D721Med (cell line): ENCODE data around the gene ADGRE3.

Experiments used
- DNase-seq: peaks from one replicate; pipeline ENCODE4 v3.0.0; 2011; ENCODE audit warnings: low spot score; ENCODE audit not compliant: insufficient read length
- FAIRE-seq: peaks from 2 replicates; lab custom pipeline; 2011; peaks lifted over from hg19 to GRCh38; lab: Jason Lieb, UNC
- CTCF ChIP-seq: IDR thresholded peaks from 2 replicates; pipeline ENCODE4 v1.5.1; 2012; ENCODE audit warnings: mild to moderate bottlenecking, control low read depth; ENCODE audit not compliant: insufficient read depth; ENCODE audit errors: missing control alignments

Gene ADGRE3

DNA sequence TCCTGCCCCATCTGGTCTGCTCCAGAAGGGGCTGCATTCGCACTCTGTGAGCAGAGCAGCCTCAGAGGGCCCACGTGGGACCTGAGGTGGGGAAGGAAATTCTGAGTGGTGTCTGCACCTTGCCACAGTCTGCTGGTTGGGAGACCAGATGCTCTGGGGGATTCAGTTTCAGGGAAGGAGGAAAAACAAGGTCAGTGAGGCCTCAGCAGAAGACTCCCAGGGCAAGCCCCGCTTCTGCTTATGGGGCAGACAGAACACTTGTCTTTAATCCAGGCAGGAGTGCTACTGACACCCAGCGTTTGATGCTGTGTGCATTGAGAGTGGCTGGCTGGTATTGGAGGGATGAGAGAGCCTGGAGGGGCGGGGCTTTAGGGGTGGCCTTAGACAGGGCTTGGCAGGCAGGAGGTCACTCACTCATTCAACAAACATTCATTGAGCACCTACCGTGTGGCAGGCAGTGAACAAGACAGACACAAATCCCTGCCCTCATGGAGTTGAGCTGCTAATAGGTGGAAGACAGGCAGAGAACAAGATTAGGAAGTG, 96.7 kb downstream of the ADGRE3 start:
- DNase-seq (no peak), FAIRE-seq (no peak)
- TF ChIP-seq CTCF = no peak

DNA sequence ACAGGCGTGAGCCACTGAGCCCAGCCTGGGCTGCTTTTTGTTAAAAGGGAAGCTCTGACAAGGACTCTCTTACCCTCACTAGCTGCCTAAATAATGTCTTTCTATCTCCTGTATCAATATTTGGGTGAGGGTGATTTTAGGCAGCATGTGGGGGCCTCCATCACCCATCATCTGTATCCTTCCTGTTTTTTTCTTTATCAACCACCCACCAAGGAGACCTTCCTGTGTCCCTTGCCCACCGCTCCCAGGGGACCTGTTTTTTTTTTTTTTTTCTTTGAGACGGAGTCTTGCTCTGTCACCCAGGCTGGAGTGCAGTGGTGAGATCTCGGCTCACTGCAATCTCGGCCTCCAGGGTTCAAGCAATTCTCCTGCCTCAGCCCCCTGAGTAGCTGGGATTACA, 97.4 kb downstream of the ADGRE3 start:
- FAIRE-seq (no peak), DNase-seq (no peak)
- TF ChIP-seq CTCF = no peak

DNA sequence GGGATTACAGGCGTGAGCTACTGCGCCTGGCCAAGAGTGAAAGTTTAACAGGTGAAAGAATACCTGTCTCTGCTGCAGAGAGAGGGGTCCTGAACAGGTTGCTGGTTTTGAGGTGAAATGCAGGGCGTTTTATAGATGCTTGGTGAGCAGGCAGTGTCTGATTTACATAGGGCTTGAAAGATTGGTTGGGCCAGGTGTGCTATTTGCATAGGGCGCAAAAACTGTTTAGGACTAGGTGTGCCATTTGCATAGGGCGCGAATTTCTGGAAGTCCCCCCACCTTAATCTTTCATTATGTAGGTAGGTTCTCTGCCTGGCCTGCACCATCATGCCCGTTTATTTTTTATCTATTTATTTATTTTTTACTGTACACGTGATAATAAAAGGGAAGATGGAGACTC, 98.3 kb downstream of the ADGRE3 start:
- no peak for TF ChIP-seq CTCF
- FAIRE-seq = no peak
- no peak for DNase-seq

DNA sequence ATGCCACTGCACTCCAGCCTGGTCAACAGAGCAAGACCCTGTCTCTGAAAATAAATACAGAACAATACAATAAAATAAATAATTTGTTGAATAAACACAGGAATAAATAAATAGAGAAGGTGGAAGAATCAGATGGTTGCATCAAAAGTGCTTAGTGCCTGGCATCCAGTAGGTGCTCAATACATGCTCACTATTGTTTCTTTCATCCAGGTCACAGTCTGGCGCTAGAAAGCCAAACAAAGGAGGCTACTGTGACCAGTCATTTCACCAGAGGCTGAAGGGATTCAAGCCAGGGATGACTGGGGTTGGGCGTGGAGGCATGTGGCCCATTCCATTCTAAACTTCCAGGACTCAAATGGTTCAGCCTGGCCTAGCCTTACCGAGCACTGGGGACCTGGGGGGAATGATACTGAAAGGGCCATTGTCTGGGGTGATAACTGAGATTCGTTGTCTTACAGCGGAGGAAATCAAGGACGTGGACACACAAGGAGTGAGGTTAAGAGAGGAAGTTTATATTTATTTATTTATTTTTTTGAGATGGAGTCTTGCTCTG, 99.1 kb downstream of the ADGRE3 start:
- no peak for FAIRE-seq
- no peak for TF ChIP-seq CTCF
- no peak for DNase-seq

DNA sequence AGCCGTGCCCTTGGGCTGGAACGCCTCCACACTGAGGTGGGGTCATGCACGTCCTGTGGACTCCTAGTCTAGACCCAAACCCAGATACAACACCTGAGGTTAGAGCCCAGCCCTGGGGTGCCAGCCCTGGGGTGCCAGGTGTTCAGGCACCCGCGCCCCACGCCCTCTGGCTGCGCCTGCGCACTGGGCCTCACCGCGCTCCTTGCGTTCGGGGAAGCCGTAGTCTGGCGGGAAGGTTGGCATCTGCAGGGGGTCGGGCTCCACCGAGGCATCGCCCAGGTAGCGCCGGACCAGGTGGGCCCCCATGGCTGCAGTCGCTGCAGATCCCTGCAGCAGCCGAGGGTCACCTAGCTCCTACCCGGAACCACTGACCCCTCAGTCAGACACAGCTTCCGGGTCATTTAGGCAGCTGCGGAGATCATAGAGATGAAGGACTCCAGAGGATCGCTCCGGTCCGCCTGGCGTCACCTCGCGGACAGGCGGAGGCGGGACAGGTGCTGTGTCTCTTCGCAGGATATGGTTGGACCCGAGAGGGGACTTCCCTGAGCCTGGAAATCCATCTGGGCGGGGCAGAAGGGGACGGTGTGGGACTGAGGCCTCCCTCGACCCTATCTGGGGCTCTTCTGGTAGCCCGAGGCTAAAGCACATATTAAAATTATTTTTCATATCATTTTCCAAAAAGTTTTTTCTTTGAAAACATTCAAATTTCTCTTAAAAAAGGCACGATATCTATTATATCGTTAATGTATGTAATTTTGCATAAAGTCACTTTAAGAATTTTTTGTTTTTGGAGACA, 102.8 kb downstream of the ADGRE3 start, which contains the start of gene NDUFB7:
NDUFB7 (minus strand) TSS at position 372 of the 796 bp plus-strand sequence; CDS start at position 306, 66 bp downstream.
- DNase-seq (peak; percentile 58), FAIRE-seq (no peak)
- peak; percentile 92 for TF ChIP-seq CTCF

- DNase-seq (no peak), FAIRE-seq (no peak)
- no peak for TF ChIP-seq CTCF
Observed at GRCh38 chr19:14570864-14571527, 103.6 kb downstream of the ADGRE3 start.
